Trophoblast cell (in vitro differentiated cells and primary cell): ENCODE results near the gene TMEM63B.

Experiments
- DNase-seq, 2 donors: peaks; one replicate each; pipeline ENCODE4 v3.0.0-alpha.2; 2016
- H2AFZ ChIP-seq: 2 replicates; pipeline ENCODE4 v1.6.1; 2013; ENCODE audit warnings: low read length, moderate library complexity, mild to moderate bottlenecking; ENCODE audit not compliant: insufficient read depth, poor library complexity
- H2AK5ac ChIP-seq: 2 replicates; pipeline ENCODE4 v1.6.1; 2013; ENCODE audit warnings: mild to moderate bottlenecking, low read length
- H2BK120ac ChIP-seq: 2 replicates; pipeline ENCODE4 v1.6.1; 2013; ENCODE audit warnings: low read length, mild to moderate bottlenecking, moderate library complexity; ENCODE audit not compliant: insufficient read depth, poor library complexity
- H2BK12ac ChIP-seq: 2 replicates; pipeline ENCODE4 v1.6.1; 2013; ENCODE audit warnings: mild to moderate bottlenecking, low read length, moderate library complexity
- H2BK5ac ChIP-seq: 2 replicates; pipeline ENCODE4 v1.6.1; 2013; ENCODE audit warnings: low read length, low read depth, moderate library complexity, mild to moderate bottlenecking; ENCODE audit not compliant: poor library complexity
- H3K14ac ChIP-seq: 2 replicates; pipeline ENCODE4 v1.6.1; 2013; ENCODE audit warnings: mild to moderate bottlenecking, low read length
- H3K18ac ChIP-seq: 2 replicates; pipeline ENCODE4 v1.6.1; 2013; ENCODE audit warnings: mild to moderate bottlenecking, low read length
- H3K23ac ChIP-seq: 2 replicates; pipeline ENCODE4 v1.6.1; 2013; ENCODE audit warnings: low read length
- H3K27ac ChIP-seq: 2 replicates; pipeline ENCODE4 v1.5.1; 2013; ENCODE audit warnings: low read depth, mild to moderate bottlenecking, inconsistent platforms, low read length, moderate library complexity
- H3K27me3 ChIP-seq: 2 replicates; pipeline ENCODE4 v1.6.1; 2013; ENCODE audit warnings: inconsistent platforms, mild to moderate bottlenecking, low read length, moderate library complexity; ENCODE audit not compliant: insufficient read depth
- H3K36me3 ChIP-seq, 2 experiments: 1 replicate in 1 of 2; 2 replicates in 1 of 2; pipeline ENCODE4 v1.6.1; 2013; ENCODE audit warnings: low read length in 2 of 2, mild to moderate bottlenecking in 2 of 2, moderate library complexity in 1 of 2; ENCODE audit not compliant: insufficient read depth in 2 of 2, control insufficient read depth in 1 of 2
- H3K4ac ChIP-seq: 2 replicates; pipeline ENCODE4 v1.6.1; 2013; ENCODE audit warnings: low read depth, mild to moderate bottlenecking, low read length, moderate library complexity
- H3K4me1 ChIP-seq, 2 experiments: 1 replicate in 1 of 2; 2 replicates in 1 of 2; pipeline ENCODE4 v1.6.1; 2013; ENCODE audit warnings: low read length in 2 of 2, mild to moderate bottlenecking in 2 of 2, moderate library complexity in 1 of 2; ENCODE audit not compliant: insufficient read depth in 2 of 2, control insufficient read depth in 1 of 2
- H3K4me2 ChIP-seq: 2 replicates; pipeline ENCODE4 v1.6.1; 2013; ENCODE audit warnings: inconsistent platforms, mild to moderate bottlenecking, low read length, moderate library complexity
- H3K4me3 ChIP-seq: 2 replicates; pipeline ENCODE4 v1.5.1; 2013; ENCODE audit warnings: mild to moderate bottlenecking, low read depth, low read length, inconsistent platforms
- H3K79me1 ChIP-seq: one replicate; pipeline ENCODE4 v1.6.1; 2013; ENCODE audit warnings: low read length
- H3K79me2 ChIP-seq: 2 replicates; pipeline ENCODE4 v1.6.1; 2013; ENCODE audit warnings: low read length, mild to moderate bottlenecking; ENCODE audit not compliant: control insufficient read depth, insufficient read depth, poor library complexity
- H3K9ac ChIP-seq: 2 replicates; pipeline ENCODE4 v1.6.1; 2013; ENCODE audit warnings: mild to moderate bottlenecking, low read length
- H3K9me3 ChIP-seq: 2 replicates; pipeline ENCODE4 v1.6.1; 2013; ENCODE audit warnings: low read depth, mild to moderate bottlenecking, control low read depth, inconsistent platforms, low read length; ENCODE audit not compliant: insufficient read depth
- H4K12ac ChIP-seq: 2 replicates; pipeline ENCODE4 v1.6.1; 2013; ENCODE audit warnings: low read depth, mild to moderate bottlenecking, low read length, moderate library complexity
- H4K8ac ChIP-seq: 2 replicates; pipeline ENCODE4 v1.6.1; 2013; ENCODE audit warnings: low read depth, mild to moderate bottlenecking, low read length, moderate library complexity
- H4K91ac ChIP-seq: one replicate; pipeline ENCODE4 v1.6.1; 2013; ENCODE audit warnings: low read depth, mild to moderate bottlenecking, low read length, moderate library complexity
- WGBS: extraction: QIAGEN DNeasy Blood & Tissue Kit; methylation state at CpG from one replicate; pipeline ENCODE4 v1.1.7; 2013; ENCODE audit warnings: missing lambda C conversion rate; ENCODE audit not compliant: insufficient read length, insufficient coverage; ENCODE audit errors: extremely low coverage; 5-methylcytosine and 5-hydroxymethylcytosine counted together

TMEM63B gene

DNA sequence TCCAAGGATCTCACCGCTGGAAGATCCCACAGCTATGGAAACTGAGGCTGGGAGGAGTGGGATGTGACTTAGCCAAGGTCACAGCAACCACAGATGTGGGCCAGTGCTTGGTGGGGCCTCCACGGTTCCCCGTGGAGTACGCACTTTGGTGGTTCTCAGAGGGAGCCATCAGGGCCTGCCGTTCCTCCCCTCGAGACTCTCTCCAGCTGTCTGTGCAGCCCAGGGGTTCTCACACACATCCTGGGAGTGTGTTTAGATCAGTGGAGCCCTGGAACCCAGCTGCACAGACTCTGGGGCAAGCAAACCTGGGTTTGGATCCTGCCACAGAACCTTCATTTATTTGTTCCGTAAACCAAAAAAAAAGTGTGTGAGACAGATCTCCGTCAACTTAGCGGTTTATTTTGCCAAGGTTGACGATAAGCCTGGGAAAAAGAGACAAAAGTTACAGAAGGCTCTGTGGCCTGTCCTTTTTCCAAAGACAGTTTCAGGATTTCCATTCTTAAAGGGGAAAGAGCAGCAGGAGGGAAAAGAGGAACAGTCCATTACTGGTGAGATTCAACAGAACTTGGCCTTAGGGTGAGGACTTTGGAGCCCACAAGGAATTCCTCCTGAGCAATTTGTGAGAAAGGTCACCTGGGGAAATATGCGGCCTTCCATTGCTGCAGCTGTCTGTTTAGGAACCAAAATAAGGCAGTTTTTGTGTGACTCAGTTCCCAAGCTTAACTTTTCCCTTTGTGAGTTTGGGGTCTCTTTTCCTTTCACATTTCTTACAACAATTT lies 75.8 kb downstream of the TMEM63B start:
- Histone ChIP-seq H2AK5ac (peak overlapping the region; percentile 81), H3K4ac (peak overlapping the region; percentile 73), H4K8ac (peak overlapping the region; percentile 87), H2BK12ac (peak overlapping the region; percentile 96), H3K14ac (peak overlapping the region; percentile 93), H3K27me3 (no peaks in the 10 kb centered on the region), H2AFZ (peak overlapping the region; percentile 76), H3K36me3 (no peaks in the 10 kb centered on the region), H4K91ac (peak overlapping the region; percentile 99), H3K18ac (peak overlapping the region; percentile 98), H3K79me2 (peaks cover 12% of the 10 kb centered on the region), H3K79me1 (peaks cover 45% of the 10 kb centered on the region), H3K27ac (peak overlapping the region; percentile 99), H3K9me3 (no peaks in the 10 kb centered on the region), H2BK5ac (peak overlapping the region; percentile 99), H3K23ac (no peak overlapping the region), H3K4me1 (peaks cover 31 to 39% of the 10 kb centered on the region in 2 experiments), H2BK120ac (peak overlapping the region; percentile 99), H3K4me3 (no peak overlapping the region), H4K12ac (peak overlapping the region; percentile 82), H3K9ac (no peak overlapping the region), H3K4me2 (peak overlapping the region; percentile 20)
- no CpG with 5 or more reads among the region's 11 CpGs for WGBS
- peak; percentile 92 to 94 for DNase-seq

DNA sequence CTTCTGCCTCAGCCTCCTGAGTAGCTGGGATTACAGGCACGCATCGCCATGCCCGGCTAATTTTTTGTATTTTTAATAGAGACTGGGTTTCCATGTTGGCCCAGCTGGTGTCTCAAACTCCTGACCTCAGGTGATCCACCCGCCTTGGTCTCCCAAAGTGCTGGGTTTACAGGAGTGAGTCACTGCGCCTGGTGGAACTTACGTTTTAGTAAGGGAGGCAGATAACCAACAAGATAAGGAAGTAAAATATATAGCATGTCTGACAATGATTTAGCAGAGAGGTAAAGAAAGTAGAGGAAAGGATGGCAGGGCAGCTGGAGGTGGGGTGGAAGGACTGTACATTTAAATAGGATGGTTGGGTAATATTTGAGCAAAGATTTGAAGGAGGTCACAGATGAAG lies 76.6 kb downstream of the TMEM63B start:
- H3K4ac ChIP-seq, result no peak overlapping the region
- H2BK12ac ChIP-seq, result peak overlapping the region; percentile 13
- H2BK120ac ChIP-seq, result peak overlapping the region; percentile 23
- H3K27me3 ChIP-seq, result no peaks in the 10 kb centered on the region
- peaks cover 12% of the 10 kb centered on the region for H3K79me2 ChIP-seq
- H3K79me1 ChIP-seq, result peaks cover 49% of the 10 kb centered on the region
- H3K4me2 ChIP-seq, result no peak overlapping the region
- H3K18ac ChIP-seq, result no peak overlapping the region
- no peaks in the 10 kb centered on the region for H3K36me3 ChIP-seq
- no peak overlapping the region for H2AK5ac ChIP-seq
- no peaks in the 10 kb centered on the region for H3K9me3 ChIP-seq
- no peak overlapping the region for H3K9ac ChIP-seq
- H4K91ac ChIP-seq, result peak overlapping the region; percentile 41
- no peak overlapping the region for H4K8ac ChIP-seq
- H3K23ac ChIP-seq, result no peak overlapping the region
- peak overlapping the region; percentile 78 for H2BK5ac ChIP-seq
- DNase-seq, result peak; percentile 92 to 93
- WGBS, result no CpG with 5 or more reads among the region's 6 CpGs
- H3K14ac ChIP-seq, result no peak overlapping the region
- H3K27ac ChIP-seq, result peak overlapping the region; percentile 99
- H4K12ac ChIP-seq, result no peak overlapping the region
- no peak overlapping the region for H2AFZ ChIP-seq
- no peak overlapping the region for H3K4me3 ChIP-seq
- H3K4me1 ChIP-seq, result peaks cover 33 to 41% of the 10 kb centered on the region in 2 experiments
